PC-9 (cell line): Measurements from ENCODE around the gene CDC26. TPM values are rescaled to one million over a fixed set of nuclear protein-coding genes. Genes with fewer than 3 reads are reported as not detected.
A peak's percentile ranks its signal among the peaks of the same experiment; 100 is the strongest.

Experiments used
- Bru-seq: library from RNA; stranded (reverse); fragments of 400-500 nt; gene quantifications from one replicate; lab custom pipeline; 2021; lab: Mats Ljungman, UMichigan
- BruChase-seq, 2 experiments: library from RNA; stranded (reverse); fragments of 400-500 nt; gene quantifications; one replicate each; lab custom pipeline; 2021; lab: Mats Ljungman, UMichigan
- BruUV-seq: library from RNA; stranded (reverse); fragments of 400-500 nt; replicated peaks from 2 replicates; lab custom pipeline; 2021; lab: Mats Ljungman, UMichigan
- CTCF ChIA-PET: fragments of 300-600 bp; sonication (Branson Sonifier 250); formaldehyde crosslinking; loops from one replicate; lab custom pipeline; 2022; ENCODE audit warnings: antibody characterized with exemption; lab: Charles Lee
- POLR2A ChIA-PET: fragments of 300-600 bp; sonication (Branson Sonifier 250); formaldehyde crosslinking; loops from one replicate; lab custom pipeline; 2022; ENCODE audit warnings: antibody characterized with exemption; ENCODE audit not compliant: unreplicated experiment; lab: Charles Lee
- DNase-seq, 2 experiments: peaks; one replicate each; pipeline versions ENCODE4 v3.0.0 to v3.0.0-alpha.2; 2015 to 2022; ENCODE audit warnings: mixed read lengths in 1 of 2
- H2AFZ ChIP-seq: fragments of 200-600 bp; sonication (generic); 2 replicates; pipeline ENCODE4 v1.8.1; 2017; ENCODE audit warnings: antibody characterized with exemption
- H3F3A ChIP-seq: fragments of 200-600 bp; sonication (generic); 2 replicates; pipeline ENCODE4 v1.8.1; 2017; ENCODE audit warnings: antibody characterized with exemption, mild to moderate bottlenecking, low read depth; ENCODE audit not compliant: insufficient read depth
- H3K27ac ChIP-seq: fragments of 200-600 bp; sonication (generic); 2 replicates; pipeline ENCODE4 v1.6.1; 2016; ENCODE audit warnings: mixed run types
- H3K27me3 ChIP-seq: fragments of 200-600 bp; sonication (generic); 2 replicates; pipeline ENCODE4 v1.6.1; 2016; ENCODE audit warnings: low read depth, mixed run types; ENCODE audit not compliant: insufficient read depth
- H3K36me3 ChIP-seq: fragments of 200-600 bp; sonication (generic); 2 replicates; pipeline ENCODE4 v1.6.1; 2016; ENCODE audit warnings: low read depth, mixed run types
- H3K4me1 ChIP-seq: fragments of 200-600 bp; sonication (generic); replicated peaks from 2 replicates; pipeline ENCODE4 v1.6.1; 2016; ENCODE audit warnings: mixed run types; ENCODE audit not compliant: insufficient read depth
- H3K4me2 ChIP-seq: fragments of 200-600 bp; sonication (generic); 2 replicates; pipeline ENCODE4 v1.6.1; 2017; ENCODE audit warnings: mixed run types
- H3K4me3 ChIP-seq: fragments of 200-600 bp; sonication (generic); 2 replicates; pipeline ENCODE4 v1.6.1; 2016; ENCODE audit warnings: mixed run types
- H3K79me2 ChIP-seq: fragments of 200-600 bp; sonication (generic); 2 replicates; pipeline ENCODE4 v1.6.1; 2017; ENCODE audit warnings: low read depth, mixed run types
- H3K9me2 ChIP-seq: fragments of 200-600 bp; sonication (generic); 2 replicates; pipeline ENCODE4 v1.8.1; 2017; ENCODE audit warnings: mild to moderate bottlenecking; ENCODE audit not compliant: insufficient read depth
- H3K9me3 ChIP-seq: fragments of 200-600 bp; sonication (generic); 2 replicates; pipeline ENCODE4 v1.8.1; 2016; ENCODE audit warnings: low read depth; ENCODE audit not compliant: insufficient read depth
- H4K20me1 ChIP-seq: fragments of 200-600 bp; sonication (generic); 2 replicates; pipeline ENCODE4 v1.8.1; 2017; ENCODE audit not compliant: insufficient read depth
- EZH2 ChIP-seq: fragments of 200-600 bp; sonication (generic); IDR thresholded peaks from 2 replicates; pipeline ENCODE4 v1.8.0; 2017; ENCODE audit warnings: antibody characterized with exemption, low read depth
- intact Hi-C: fragments of 100-400 bp; cut with micrococcal nuclease; formaldehyde crosslinking; loops from one replicate; pipeline ENCODE4 v1.10.0; 2022; ENCODE audit not compliant: unreplicated experiment
- long read RNA-seq: library from polyadenylated mRNA; stranded (forward); transcript quantifications from one replicate; pipeline ENCODE4 v2.0.0, GENCODE V29; 2022
- total RNA-seq: library from RNA; stranded (reverse); gene quantifications from 2 replicates; pipeline ENCODE4 v1.2.3, GENCODE V29; 2021
- TF ChIP-seq, protein P1 (sequence below): fragments of 200-600 bp; sonication (generic); conservative IDR thresholded peaks from 2 replicates; pipeline ENCODE4 v1.6.1; 2017; ENCODE audit warnings: mixed run types, antibody characterized with exemption, mild to moderate bottlenecking, moderate library complexity

Gene CDC26
- total RNA-seq (40.4 and 43.4 TPM in 2 replicates), Bru-seq, nascent RNA (percentile 78 among the genes with signal in this experiment), BruChase-seq, experiment 1, labeled RNA remaining after a 2-hour chase (percentile 69 among the genes with signal in this experiment), BruChase-seq, experiment 2, labeled RNA remaining after a 6-hour chase (percentile 82 among the genes with signal in this experiment)
- long read RNA-seq, transcript CDC26-201 (4 exons, 872 nt), result major isoform, 104 of 124 reads
- long read RNA-seq, partial matches to known transcripts, result 2 of 124 reads
- long read RNA-seq, other reads (novel, unspliced or antisense), result 18 of 124 reads

DNA sequence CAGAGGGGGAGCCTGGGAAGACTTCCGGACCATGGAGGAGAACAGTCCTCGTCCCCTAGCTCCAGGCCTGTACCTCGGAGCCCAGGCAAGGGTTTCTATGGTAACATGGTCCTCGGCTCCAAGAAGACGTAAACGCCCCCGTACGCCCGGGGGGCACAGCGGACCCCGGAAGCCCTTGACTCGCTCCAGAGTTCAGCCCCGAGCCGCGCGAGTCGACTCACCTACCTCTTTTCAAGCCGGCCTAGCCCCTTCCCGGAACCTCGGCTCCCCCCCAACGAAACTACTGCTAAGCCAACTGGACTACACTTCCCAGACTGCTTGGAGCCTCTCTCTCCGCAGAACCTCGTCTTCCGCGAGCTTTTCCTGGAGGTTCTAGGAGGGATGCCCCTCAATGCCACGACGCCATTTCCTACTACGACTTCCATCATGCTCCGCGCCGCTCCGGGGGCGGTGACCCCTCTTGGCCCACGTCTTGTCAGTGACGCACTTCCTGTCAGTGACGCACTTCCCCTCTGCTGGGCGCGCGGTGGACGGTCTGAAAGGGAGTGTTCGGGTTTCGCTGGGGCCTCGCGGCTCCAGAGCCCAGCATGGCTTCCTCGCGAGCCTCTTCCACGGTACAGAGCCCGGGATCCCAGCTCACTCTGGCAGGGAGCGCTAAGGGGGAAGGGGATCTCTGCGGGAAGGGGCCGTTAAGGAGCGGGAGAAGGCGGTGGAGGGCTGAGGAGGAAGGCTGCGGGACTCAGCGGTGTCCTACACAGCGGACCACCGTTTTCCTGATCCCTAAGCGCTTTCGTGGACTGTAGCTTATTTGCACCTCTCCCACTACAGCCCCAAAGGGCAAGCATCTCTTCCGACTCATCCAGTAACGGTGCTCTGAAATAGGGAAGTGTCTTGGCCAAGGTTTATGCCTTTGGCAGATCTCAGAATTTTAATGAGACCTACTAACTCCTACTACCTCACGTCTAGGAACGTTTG lies at the start of gene CDC26, which contains the start of gene PRPF4:
CDC26 (minus strand) TSS at position 416 of the 975 bp plus-strand sequence. CDS start 3,065 bp downstream, outside the sequence.
PRPF4 (plus strand) TSS at position 502 of the 975 bp plus-strand sequence; CDS start at position 588, 86 bp downstream.
- Histone ChIP-seq H4K20me1 (no peaks in the 10 kb centered on the region; the same call in 1 of the 2 replicates), H3K27ac (peak within 1 kb of the TSS; percentile 50), H3K9me3 (no peaks in the 10 kb centered on the region), H3K27me3 (no peaks in the 10 kb centered on the region), H3K4me3 (peak within 1 kb of the TSS; percentile 81), H3K79me2 (peaks cover 34% of the 10 kb centered on the region), H3K4me2 (peak within 1 kb of the TSS; percentile 93), H3F3A (peaks cover 6% of the 10 kb centered on the region; the same call in 1 of the 2 replicates), H3K36me3 (peaks cover 37% of the 10 kb centered on the region), H3K4me1 (peaks cover 13% of the 10 kb centered on the region), H3K9me2 (no peaks in the 10 kb centered on the region), H2AFZ (peak within 1 kb of the TSS; percentile 94)
- POLR2A ChIA-PET, result interaction anchor here (0.6 to 1.0 kb wide), 8 partner anchors 54 to 1379 kb away, joined by 3 to 7 read pairs (median 4); partner anchors contain the start of genes ALAD, FKBP15, SLC31A1 and SLC31A2
- BruUV-seq, result TSS peak; percentile 70
- intact Hi-C loops, result loop anchor here (1.0 to 10.0 kb wide), 7 partner anchors 55 to 351 kb away; partner anchors contain the start of genes C9orf43, FKBP15, POLE3 and SLC31A1
- no peak for TF ChIP-seq EZH2
- TF ChIP-seq, protein P1, sequence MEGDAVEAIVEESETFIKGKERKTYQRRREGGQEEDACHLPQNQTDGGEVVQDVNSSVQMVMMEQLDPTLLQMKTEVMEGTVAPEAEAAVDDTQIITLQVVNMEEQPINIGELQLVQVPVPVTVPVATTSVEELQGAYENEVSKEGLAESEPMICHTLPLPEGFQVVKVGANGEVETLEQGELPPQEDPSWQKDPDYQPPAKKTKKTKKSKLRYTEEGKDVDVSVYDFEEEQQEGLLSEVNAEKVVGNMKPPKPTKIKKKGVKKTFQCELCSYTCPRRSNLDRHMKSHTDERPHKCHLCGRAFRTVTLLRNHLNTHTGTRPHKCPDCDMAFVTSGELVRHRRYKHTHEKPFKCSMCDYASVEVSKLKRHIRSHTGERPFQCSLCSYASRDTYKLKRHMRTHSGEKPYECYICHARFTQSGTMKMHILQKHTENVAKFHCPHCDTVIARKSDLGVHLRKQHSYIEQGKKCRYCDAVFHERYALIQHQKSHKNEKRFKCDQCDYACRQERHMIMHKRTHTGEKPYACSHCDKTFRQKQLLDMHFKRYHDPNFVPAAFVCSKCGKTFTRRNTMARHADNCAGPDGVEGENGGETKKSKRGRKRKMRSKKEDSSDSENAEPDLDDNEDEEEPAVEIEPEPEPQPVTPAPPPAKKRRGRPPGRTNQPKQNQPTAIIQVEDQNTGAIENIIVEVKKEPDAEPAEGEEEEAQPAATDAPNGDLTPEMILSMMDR, result no peak
- CTCF ChIA-PET, result interaction anchor here (0.5 to 2.0 kb wide), 13 partner anchors 41 to 1015 kb away, joined by 3 to 9 read pairs (median 5); partner anchors contain the start of genes C9orf43, FKBP15, POLE3 and SLC31A1
- peak; percentile 90 to 94 for DNase-seq

GRCh38 chr9:113322671-113323070 lies 47.3 kb upstream of the CDC26 start:
- Histone ChIP-seq H3K4me3 (no peak overlapping the region), H3K9me3 (no peaks in the 10 kb centered on the region), H3K36me3 (no peaks in the 10 kb centered on the region), H4K20me1 (no peaks in the 10 kb centered on the region), H3K79me2 (no peaks in the 10 kb centered on the region), H3K27me3 (no peaks in the 10 kb centered on the region), H2AFZ (no peak overlapping the region), H3F3A (no peaks in the 10 kb centered on the region; the same call in 1 of the 2 replicates), H3K9me2 (no peaks in the 10 kb centered on the region), H3K27ac (no peak overlapping the region), H3K4me2 (no peak overlapping the region), H3K4me1 (no peaks in the 10 kb centered on the region)
- ChIA-PET CTCF (no interaction called here), POLR2A (no interaction called here)
- no peak for DNase-seq
- intact Hi-C loops, result no loop called here
- BruUV-seq, result no TSS peak
- TF ChIP-seq, protein P1, result no peak
- TF ChIP-seq EZH2, result no peak

DNA sequence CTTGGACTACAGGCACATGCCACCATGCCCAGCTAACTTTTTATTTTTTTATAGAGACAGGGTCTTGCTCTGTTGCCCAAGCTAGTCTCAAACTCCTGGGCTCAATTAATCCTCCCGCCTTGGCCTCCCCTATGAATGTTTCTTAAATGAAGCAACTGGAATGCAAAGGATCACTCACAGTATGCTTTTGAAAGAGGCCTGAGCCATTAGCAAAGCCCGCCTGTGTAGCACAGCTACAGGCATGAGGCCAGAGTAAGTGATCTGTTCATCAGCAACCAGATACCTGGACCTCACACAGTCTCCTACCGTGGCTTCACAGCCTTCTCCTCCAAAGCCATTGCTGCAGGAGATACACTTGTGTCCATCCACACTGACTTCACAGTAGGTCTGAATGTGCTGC lies 44.7 kb upstream of the CDC26 start:
- H2AFZ ChIP-seq, result no peak overlapping the region
- H3F3A ChIP-seq, result no peaks in the 10 kb centered on the region; the same call in 1 of the 2 replicates
- no peaks in the 10 kb centered on the region for H3K9me3 ChIP-seq
- H3K27ac ChIP-seq, result no peak overlapping the region
- H3K9me2 ChIP-seq, result no peaks in the 10 kb centered on the region
- TF ChIP-seq, protein P1, result no peak
- TF ChIP-seq EZH2, result no peak
- H3K36me3 ChIP-seq, result no peaks in the 10 kb centered on the region
- DNase-seq, result no peak
- POLR2A ChIA-PET, result no interaction called here
- no peaks in the 10 kb centered on the region for H3K79me2 ChIP-seq
- no peaks in the 10 kb centered on the region for H3K27me3 ChIP-seq
- CTCF ChIA-PET, result no interaction called here
- H3K4me1 ChIP-seq, result no peaks in the 10 kb centered on the region
- H3K4me3 ChIP-seq, result no peak overlapping the region
- no TSS peak for BruUV-seq
- intact Hi-C loops, result no loop called here
- no peak overlapping the region for H3K4me2 ChIP-seq
- no peaks in the 10 kb centered on the region for H4K20me1 ChIP-seq
